Hepatocyte (in vitro differentiated cells): ENCODE measurements around the gene NODAL.

ENCODE experiments used
- EZH2 ChIP-seq: fragments of 200-600 bp; sonication (generic); IDR thresholded peaks from 2 replicates; pipeline ENCODE4 v1.6.1; 2016; ENCODE audit warnings: antibody characterized with exemption, mild to moderate bottlenecking, borderline replicate concordance
- EZH2phosphoT487 ChIP-seq: fragments of 200-600 bp; sonication (generic); IDR thresholded peaks from one replicate; pipeline ENCODE4 v1.6.1; 2018; ENCODE audit warnings: antibody characterized with exemption, mild to moderate bottlenecking, low read depth, moderate library complexity; ENCODE audit not compliant: unreplicated experiment, severe bottlenecking
- TF ChIP-seq, protein P1 (sequence below): fragments of 200-600 bp; sonication (generic); IDR thresholded peaks from 2 replicates; pipeline ENCODE4 v1.5.1; 2016; ENCODE audit warnings: antibody characterized with exemption, mild to moderate bottlenecking; ENCODE audit not compliant: poor library complexity

DNA sequence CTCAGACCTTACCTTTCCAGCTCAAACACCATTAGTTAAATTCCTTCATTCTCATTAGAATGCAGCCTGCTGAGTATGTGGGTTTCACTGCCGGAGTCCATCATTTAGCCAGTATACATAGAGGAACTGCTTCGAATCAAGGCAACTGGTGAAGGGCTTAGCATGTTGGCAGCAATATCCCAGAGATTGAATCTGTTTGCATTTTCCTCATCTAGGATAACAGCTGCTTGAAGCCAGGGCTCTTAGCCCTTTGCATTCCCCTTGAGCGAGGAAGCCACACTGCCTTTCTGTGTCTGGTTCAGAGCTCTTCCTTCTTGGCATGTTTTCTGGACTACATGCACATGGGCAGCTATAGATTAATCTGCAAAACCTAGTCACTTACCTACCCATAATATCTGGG, 14.7 kb downstream of the NODAL start:
- TF ChIP-seq EZH2phosphoT487 = no peak
- TF ChIP-seq, protein P1, sequence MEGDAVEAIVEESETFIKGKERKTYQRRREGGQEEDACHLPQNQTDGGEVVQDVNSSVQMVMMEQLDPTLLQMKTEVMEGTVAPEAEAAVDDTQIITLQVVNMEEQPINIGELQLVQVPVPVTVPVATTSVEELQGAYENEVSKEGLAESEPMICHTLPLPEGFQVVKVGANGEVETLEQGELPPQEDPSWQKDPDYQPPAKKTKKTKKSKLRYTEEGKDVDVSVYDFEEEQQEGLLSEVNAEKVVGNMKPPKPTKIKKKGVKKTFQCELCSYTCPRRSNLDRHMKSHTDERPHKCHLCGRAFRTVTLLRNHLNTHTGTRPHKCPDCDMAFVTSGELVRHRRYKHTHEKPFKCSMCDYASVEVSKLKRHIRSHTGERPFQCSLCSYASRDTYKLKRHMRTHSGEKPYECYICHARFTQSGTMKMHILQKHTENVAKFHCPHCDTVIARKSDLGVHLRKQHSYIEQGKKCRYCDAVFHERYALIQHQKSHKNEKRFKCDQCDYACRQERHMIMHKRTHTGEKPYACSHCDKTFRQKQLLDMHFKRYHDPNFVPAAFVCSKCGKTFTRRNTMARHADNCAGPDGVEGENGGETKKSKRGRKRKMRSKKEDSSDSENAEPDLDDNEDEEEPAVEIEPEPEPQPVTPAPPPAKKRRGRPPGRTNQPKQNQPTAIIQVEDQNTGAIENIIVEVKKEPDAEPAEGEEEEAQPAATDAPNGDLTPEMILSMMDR = no peak
- no peak for TF ChIP-seq EZH2
